OCI-LY7 (cell line): ENCODE data around the gene SOBP. TPM values are rescaled to one million over a fixed set of nuclear protein-coding genes. Genes with fewer than 3 reads are reported as not detected.
A peak's percentile ranks its signal among the peaks of the same experiment; 100 is the strongest.

ENCODE experiments used
- BruUV-seq: library from RNA; stranded (reverse); fragments of 400-500 nt; replicated peaks from 2 replicates; lab custom pipeline; 2021; lab: Mats Ljungman, UMichigan
- CTCF ChIA-PET: fragments of 300-600 bp; sonication (Branson Sonifier 250); formaldehyde crosslinking; loops from one replicate; lab custom pipeline; 2022; ENCODE audit warnings: antibody characterized with exemption; ENCODE audit not compliant: unreplicated experiment; lab: Charles Lee
- POLR2A ChIA-PET: fragments of 300-600 bp; sonication (Branson Sonifier 250); formaldehyde crosslinking; loops from one replicate; lab custom pipeline; 2022; ENCODE audit warnings: antibody characterized with exemption; lab: Charles Lee
- DNase-seq: peaks from one replicate; pipeline ENCODE4 v3.0.0-alpha.2; 2015; ENCODE audit warnings: low spot score
- H2AFZ ChIP-seq: fragments of 200-600 bp; sonication (generic), shearing (Covaris generic); 2 replicates; pipeline ENCODE4 v1.6.1; 2014; ENCODE audit warnings: mild to moderate bottlenecking, antibody characterized with exemption, low read length, moderate library complexity
- H3K27ac ChIP-seq: fragments of 200-600 bp; sonication (generic); 2 replicates; pipeline ENCODE4 v1.5.1; 2014; ENCODE audit warnings: mixed run types, low read depth, mild to moderate bottlenecking, moderate library complexity, low read length, inconsistent platforms; ENCODE audit not compliant: poor library complexity, severe bottlenecking
- H3K36me3 ChIP-seq: fragments of 200-600 bp; sonication (generic); 2 replicates; pipeline ENCODE4 v1.6.1; 2014; ENCODE audit warnings: mild to moderate bottlenecking, antibody characterized with exemption, low read length, moderate library complexity, mixed read lengths; ENCODE audit not compliant: insufficient read depth
- H3K4me1 ChIP-seq: fragments of 200-600 bp; sonication (generic); 2 replicates; pipeline ENCODE4 v1.5.1; 2014; ENCODE audit warnings: mild to moderate bottlenecking, low read length; ENCODE audit not compliant: insufficient read depth, poor library complexity, severe bottlenecking
- H3K4me2 ChIP-seq: fragments of 200-600 bp; sonication (generic); 2 replicates; pipeline ENCODE4 v1.6.1; 2014; ENCODE audit warnings: mild to moderate bottlenecking, low read length
- H3K4me3 ChIP-seq: fragments of 200-600 bp; sonication (generic); 2 replicates; pipeline ENCODE4 v1.5.1; 2014; ENCODE audit warnings: mild to moderate bottlenecking, low read depth, low read length; ENCODE audit not compliant: poor library complexity, severe bottlenecking
- H3K79me2 ChIP-seq: fragments of 200-600 bp; sonication (generic); 2 replicates; pipeline ENCODE4 v1.6.1; 2016; ENCODE audit warnings: low read depth, mild to moderate bottlenecking, low read length, moderate library complexity, mixed read lengths; ENCODE audit not compliant: insufficient read depth
- H3K9me2 ChIP-seq: fragments of 200-600 bp; sonication (generic); 2 replicates; pipeline ENCODE4 v1.6.1; 2016; ENCODE audit warnings: mild to moderate bottlenecking, low read length, mixed read lengths; ENCODE audit not compliant: insufficient read depth
- H3K9me3 ChIP-seq: fragments of 200-600 bp; sonication (generic); 2 replicates; pipeline ENCODE4 v1.6.1; 2014; ENCODE audit warnings: mild to moderate bottlenecking, mixed run types, low read length, mixed read lengths
- H4K20me1 ChIP-seq: fragments of 200-600 bp; sonication (generic); 2 replicates; pipeline ENCODE4 v1.6.1; 2014; ENCODE audit warnings: mild to moderate bottlenecking, antibody characterized with exemption, low read length, moderate library complexity, mixed read lengths; ENCODE audit not compliant: insufficient read depth
- CTCF ChIP-seq: fragments of 200-600 bp; sonication (generic); conservative IDR thresholded peaks from 2 replicates; pipeline ENCODE4 v1.5.1; 2014; ENCODE audit warnings: mild to moderate bottlenecking, antibody characterized with exemption, low read length, moderate library complexity, mixed read lengths
- EZH2phosphoT487 ChIP-seq: fragments of 200-600 bp; sonication (generic); IDR thresholded peaks from 2 replicates; pipeline ENCODE4 v1.6.1; 2018; ENCODE audit warnings: low read depth, borderline replicate concordance, mild to moderate bottlenecking, mixed run types, antibody characterized with exemption, low read length, moderate library complexity, mixed read lengths
- intact Hi-C: fragments of 100-400 bp; cut with micrococcal nuclease; formaldehyde crosslinking; loops from one replicate; pipeline ENCODE4 v1.10.0; 2022; ENCODE audit not compliant: unreplicated experiment
- total RNA-seq, 2 experiments: library from RNA; depleted of rRNA in 1 of 2; stranded (reverse); fragments of >200 nt in 1 of 2; shearing (Covaris generic) in 1 of 2; gene quantifications; 2 replicates each; pipeline ENCODE4 v1.2.3, GENCODE V29; 2014 to 2022

Gene SOBP
- total RNA-seq, 2 experiments from 2014 or later, result 21.5 to 29.4 TPM

GRCh38 chr6:107636486-107636885 is 146.6 kb downstream of the SOBP start:
- H3K4me1 ChIP-seq, result peaks cover 23% of the 10 kb centered on the region
- CTCF ChIA-PET, result interaction anchor here (0.6 kb wide), 1 partner anchor 316 kb away, joined by 3 read pairs; no protein-coding TSS in a partner anchor

GRCh38 chr6:107637316-107638315 is 147.7 kb downstream of the SOBP start:
- H2AFZ ChIP-seq, result no peak overlapping the region
- H3K4me3 ChIP-seq, result no peak overlapping the region
- H3K4me1 ChIP-seq, result peaks cover 34% of the 10 kb centered on the region
- TF ChIP-seq CTCF, result no peak
- no peak for TF ChIP-seq EZH2phosphoT487
- ChIA-PET CTCF (no interaction called here), POLR2A (interaction anchor here (1.2 to 10.0 kb wide), 3 partner anchors 9 to 14 kb away, joined by 3 to 87 read pairs (median 9); no protein-coding TSS in a partner anchor)
- H3K4me2 ChIP-seq, result no peak overlapping the region
- H3K27ac ChIP-seq, result no peak overlapping the region
- no peaks in the 10 kb centered on the region for H4K20me1 ChIP-seq
- BruUV-seq, result no TSS peak
- intact Hi-C loops, result no loop called here
- no peaks in the 10 kb centered on the region for H3K9me3 ChIP-seq
- H3K9me2 ChIP-seq, result no peaks in the 10 kb centered on the region
- peaks cover 60% of the 10 kb centered on the region for H3K36me3 ChIP-seq
- no peak for DNase-seq
- H3K79me2 ChIP-seq, result peaks cover 5% of the 10 kb centered on the region; the same call in 1 of the 2 replicates

More at GRCh38 chr6:107636486-107636885, 146.6 kb downstream of the SOBP start:
- Histone ChIP-seq H4K20me1 (no peaks in the 10 kb centered on the region; the same call in 1 of the 2 replicates), H3K9me3 (no peaks in the 10 kb centered on the region), H3K4me2 (no peak overlapping the region), H3K36me3 (peaks cover 63% of the 10 kb centered on the region), H3K27ac (no peak overlapping the region), H3K79me2 (no peaks in the 10 kb centered on the region), H3K9me2 (no peaks in the 10 kb centered on the region), H2AFZ (no peak overlapping the region), H3K4me3 (no peak overlapping the region)
- no peak for DNase-seq
- TF ChIP-seq EZH2phosphoT487 (no peak), CTCF (peak; percentile 34)
- intact Hi-C loops, result no loop called here
- POLR2A ChIA-PET, result interaction anchor here (10.0 kb wide), 1 partner anchor 7 kb away, joined by 87 read pairs; no protein-coding TSS in a partner anchor
- BruUV-seq, result no TSS peak
